K562 (cell line): ENCODE data around the gene KRT31. TPM values are rescaled to one million over a fixed set of nuclear protein-coding genes. Genes with fewer than 3 reads are reported as not detected.

Experiments used
- ATAC-seq: fragments of 200-7000 bp; cut with Tn5 transposase; 3 replicates; pipeline ENCODE4 v1.9.1; 2020; ENCODE audit warnings: moderate library complexity
- BruUV-seq: library from RNA; stranded (reverse); fragments of 400-500 nt; replicated peaks from 2 replicates; lab custom pipeline; 2021; lab: Mats Ljungman, UMichigan
- CTCF ChIA-PET: fragments of 300-600 bp; formaldehyde crosslinking; extraction: SDS; loops from one replicate; lab custom pipeline; 2021; ENCODE audit warnings: low intra/inter-chr PET ratio; lab: Yijun Ruan, JAX
- POLR2A ChIA-PET: fragments of 300-600, 350-650 bp; sonication (Branson Sonifier 250); formaldehyde crosslinking; extraction: SDS; loops from one replicate; lab custom pipeline; 2021; ENCODE audit warnings: antibody characterized with exemption, inconsistent platforms; lab: Yijun Ruan, JAX
- DNase-seq, 4 experiments: peaks; one replicate each; pipeline versions ENCODE4 v3.0.0 to v3.0.0-alpha.2; 2011 to 2018; ENCODE audit warnings: low spot score in 3 of 4, mixed read lengths in 3 of 4; ENCODE audit errors: extremely low read depth in 1 of 4
- FAIRE-seq: peaks from 2 replicates; lab custom pipeline; 2011; peaks lifted over from hg19 to GRCh38; lab: Jason Lieb, UNC
- H2AFZ ChIP-seq: 2 replicates; pipeline ENCODE4 v1.6.0; 2011; ENCODE audit warnings: low read depth, low read length, control low read depth, inconsistent platforms
- H3K27ac ChIP-seq: fragments of 200-600 bp; 3 replicates; pipeline ENCODE4 v1.8.0; 2011; ENCODE audit warnings: low read depth, mild to moderate bottlenecking, control low read depth, inconsistent platforms, low read length, moderate library complexity, mixed read lengths; ENCODE audit errors: extremely low read depth
- H3K27me3 ChIP-seq, 2 experiments: fragments of 300-600 bp in 1 of 2; 2 replicates in 1 of 2; 3 replicates in 1 of 2; pipeline versions ENCODE4 v1.6.0 to v1.8.0; 2011; ENCODE audit warnings: inconsistent platforms in 2 of 2, low read length in 2 of 2, mild to moderate bottlenecking in 1 of 2, mixed read lengths in 1 of 2, moderate library complexity in 1 of 2; ENCODE audit not compliant: control insufficient read depth in 2 of 2, insufficient read depth in 2 of 2
- H3K36me3 ChIP-seq: fragments of 300-600 bp; 3 replicates; pipeline ENCODE4 v1.8.0; 2011; ENCODE audit warnings: mild to moderate bottlenecking, low read length, inconsistent platforms; ENCODE audit not compliant: control insufficient read depth, insufficient read depth
- H3K4me1 ChIP-seq, 2 experiments: fragments of 200-600 bp in 1 of 2; replicated peaks in 1 of 2; 2 replicates in 1 of 2; 3 replicates in 1 of 2; pipeline versions ENCODE4 v1.5.1 to v1.8.0; 2011; ENCODE audit warnings: inconsistent platforms in 2 of 2, low read length in 2 of 2, mild to moderate bottlenecking in 1 of 2, mixed read lengths in 1 of 2, moderate library complexity in 1 of 2; ENCODE audit not compliant: control insufficient read depth in 2 of 2, insufficient read depth in 2 of 2
- H3K4me2 ChIP-seq: 2 replicates; pipeline ENCODE4 v1.6.1; 2011; ENCODE audit warnings: low read length, control low read depth, inconsistent platforms, mixed read lengths; ENCODE audit not compliant: insufficient read depth
- H3K4me3 ChIP-seq: fragments of 200-600 bp; sonication (generic), shearing (Covaris generic); 2 replicates; pipeline ENCODE4 v1.5.1; 2016; ENCODE audit warnings: control low read depth, inconsistent platforms
- H3K79me2 ChIP-seq: fragments of 200-600 bp; 3 replicates; pipeline ENCODE4 v1.8.0; 2011; ENCODE audit warnings: low read length, inconsistent platforms; ENCODE audit not compliant: control insufficient read depth, insufficient read depth
- H3K9ac ChIP-seq, 2 experiments: 2 replicates each; pipeline versions ENCODE4 v1.6.0 to v1.6.1; 2011; ENCODE audit warnings: low read depth in 2 of 2, low read length in 2 of 2, control low read depth in 1 of 2, inconsistent platforms in 1 of 2, mild to moderate bottlenecking in 1 of 2, mixed read lengths in 1 of 2; ENCODE audit not compliant: insufficient read depth in 1 of 2
- H3K9me1 ChIP-seq: one replicate; pipeline ENCODE4 v1.6.0; 2011; ENCODE audit warnings: inconsistent platforms, mild to moderate bottlenecking, low read length, moderate library complexity; ENCODE audit not compliant: control insufficient read depth, insufficient read depth
- H3K9me3 ChIP-seq: replicated peaks from 2 replicates; pipeline ENCODE4 v1.5.1; 2011; ENCODE audit warnings: low read depth, low read length, inconsistent platforms; ENCODE audit not compliant: control insufficient read depth, insufficient read depth
- H4K20me1 ChIP-seq: replicated peaks from 2 replicates; pipeline ENCODE4 v1.6.1; 2011; ENCODE audit warnings: low read length, inconsistent platforms, mixed read lengths; ENCODE audit not compliant: control insufficient read depth, insufficient read depth
- CBX2 ChIP-seq: fragments of 200-600 bp; sonication (generic); IDR thresholded peaks from one replicate; pipeline ENCODE4 v1.6.1; 2012; ENCODE audit warnings: mild to moderate bottlenecking, low read length, inconsistent platforms; ENCODE audit not compliant: insufficient read depth, poor library complexity, severe bottlenecking
- CEBPB ChIP-seq: fragments of 450-650 bp; IDR thresholded peaks from 2 replicates; pipeline ENCODE4 v1.6.1; 2016; ENCODE audit warnings: missing genetic modification characterization, missing compliant biosample characterization
- CEBPG ChIP-seq, 3 experiments: fragments of 200-800 bp in 1 of 3; sonication (Bioruptor generic) in 1 of 3; sonication (generic) in 1 of 3; formaldehyde crosslinking in 1 of 3; IDR thresholded peaks in 2 of 3; conservative IDR thresholded peaks in 1 of 3; 2 replicates each; pipeline versions ENCODE4 v1.6.1 to v1.8.0; 2016 to 2022; ENCODE audit warnings: missing compliant biosample characterization in 2 of 3, missing genetic modification characterization in 2 of 3, mild to moderate bottlenecking in 1 of 3, missing genetic modification reagents in 1 of 3
- HDAC3 ChIP-seq: fragments of 450-650 bp; IDR thresholded peaks from 2 replicates; pipeline ENCODE4 v1.6.1; 2018; ENCODE audit warnings: borderline replicate concordance, mild to moderate bottlenecking, moderate library complexity; ENCODE audit not compliant: partially characterized antibody
- HNRNPUL1 ChIP-seq: fragments of 200-400 bp; formaldehyde crosslinking; IDR thresholded peaks from 2 replicates; pipeline ENCODE4 v1.6.1; 2017; ENCODE audit warnings: low read length
- NFIC ChIP-seq: fragments of 450-650 bp; IDR thresholded peaks from 2 replicates; pipeline ENCODE4 v1.6.1; 2017; ENCODE audit warnings: mild to moderate bottlenecking, inconsistent platforms
- NONO ChIP-seq, 2 experiments: fragments of 200-400 bp in 1 of 2; fragments of 450-650 bp in 1 of 2; formaldehyde crosslinking in 1 of 2; IDR thresholded peaks; 2 replicates each; pipeline ENCODE4 v1.6.1; 2017; ENCODE audit warnings: low read depth in 2 of 2, mild to moderate bottlenecking in 2 of 2, moderate library complexity in 2 of 2, low read length in 1 of 2
- ZNF561 ChIP-seq: fragments of 450-650 bp; formaldehyde crosslinking; conservative IDR thresholded peaks from 2 replicates; pipeline ENCODE4 v1.4.0; 2020; ENCODE audit warnings: mild to moderate bottlenecking, moderate library complexity
- ZNF589 ChIP-seq: fragments of 200-800 bp; sonication (Bioruptor generic); IDR thresholded peaks from 2 replicates; pipeline ENCODE4 v1.6.1; 2016; ENCODE audit warnings: low read depth, missing genetic modification characterization, missing compliant biosample characterization
- WGBS: fragments of 100-300 bp; shearing (Covaris generic); methylation state at CpG from one replicate; pipeline ENCODE4 v1.1.6; 2016; ENCODE audit warnings: low coverage, mixed read lengths; ENCODE audit not compliant: insufficient coverage; ENCODE audit errors: missing lambda C conversion rate; 5-methylcytosine and 5-hydroxymethylcytosine counted together
- in situ Hi-C: fragments of 300-500 bp; cut with MboI; formaldehyde crosslinking; loops from 4 replicates; pipeline ENCODE4 v1.15.0; 2018; ENCODE audit warnings: inconsistent platforms, mixed read lengths
- intact Hi-C: fragments of 100-400 bp; cut with micrococcal nuclease; formaldehyde crosslinking; loops from 2 replicates; pipeline ENCODE4 v1.14.2; 2022
- polyA plus RNA-seq, 8 experiments: library from polyadenylated mRNA; depleted of rRNA in 4 of 8; stranded (reverse) in 5 of 8; unstranded in 3 of 8; fragments of >200 nt; fragmentation: Nextera tagmentation in 2 of 8; fragmentation: Illumina TruSeq in 1 of 8; extraction: Ambion mirVana in 2 of 8; extraction: Trizol in 1 of 8; gene quantifications; 2 replicates each; pipeline versions ENCODE4 v1.2.1 to v1.2.3, GENCODE V29; 2011 to 2014; ENCODE audit warnings: inconsistent platforms in 1 of 8, missing spikeins in 1 of 8
- total RNA-seq, 7 experiments: library from RNA; depleted of rRNA in 6 of 7; stranded (reverse); fragments of >200 nt in 6 of 7; fragmentation: Illumina TruSeq in 2 of 7; extraction: Trizol in 2 of 7; gene quantifications; 2 replicates each; pipeline versions ENCODE4 v1.2.1 to v1.2.3, GENCODE V29; 2011 to 2021; ENCODE audit warnings: low replicate concordance in 1 of 7
- TF ChIP-seq, protein P1 (sequence below): fragments of 250-450 bp; sonication (Bioruptor Pico); IDR thresholded peaks from 2 replicates; pipeline ENCODE4 v1.4.0; 2020; ENCODE audit warnings: mild to moderate bottlenecking, moderate library complexity
- TF ChIP-seq, protein P2 (sequence below): fragments of 250-450 bp; sonication (Bioruptor Pico); IDR thresholded peaks from 2 replicates; pipeline ENCODE4 v1.8.0; 2021; ENCODE audit warnings: mild to moderate bottlenecking, moderate library complexity
- TF ChIP-seq, protein P3 (sequence below): sonication (generic); formaldehyde crosslinking; IDR thresholded peaks from 2 replicates; pipeline ENCODE4 v1.9.0; 2022; ENCODE audit warnings: mild to moderate bottlenecking, missing genetic modification reagents

The KRT31 gene
- total and polyA plus RNA-seq, 9 of the 15 experiments (the other 6 are each of a cell fraction or from before 2014, with no cell fraction given): not detected

DNA sequence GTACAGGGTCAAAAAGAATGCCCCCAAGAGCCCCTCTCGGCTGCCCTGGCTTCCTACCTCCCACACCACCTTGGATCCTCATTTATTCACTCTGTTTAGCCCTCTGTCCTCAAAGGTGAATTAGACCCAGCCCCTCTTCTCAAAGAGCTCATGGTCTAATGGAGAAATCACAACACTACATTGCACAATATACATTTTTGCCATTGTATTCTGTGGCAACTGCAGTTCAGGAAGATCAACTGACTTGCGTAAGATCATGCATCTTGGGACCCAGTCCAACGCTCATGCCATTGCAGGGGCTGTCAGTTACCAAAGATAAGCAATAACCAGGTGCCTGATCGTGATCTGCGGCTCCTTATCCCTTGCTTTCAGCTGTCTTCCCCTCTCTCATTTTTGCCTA, 42.0 kb upstream of the KRT31 start:
- intact Hi-C loops: no loop called here
- POLR2A ChIA-PET: interaction anchor here (0.7 kb wide), 1 partner anchor 57 kb away, joined by 3 read pairs; no protein-coding TSS in a partner anchor
- no peaks in the 10 kb centered on the region for H3K36me3 ChIP-seq
- H4K20me1 ChIP-seq: no peaks in the 10 kb centered on the region
- TF ChIP-seq NONO (IDR thresholded peaks at IDR 0.05; ENCODE audit: low read depth in 2 of 2, low read length in 1 of 2) (no peak), CEBPB (peak; percentile 72), ZNF561 (CRISPR knock-in tag) (no peak), CEBPG (CRISPR knock-in tag; IDR thresholded peaks at IDR 0.05) (no peak), CEBPG (tag; conservative IDR thresholded peaks at IDR 0.05 in 1 of 2, IDR thresholded peaks at IDR 0.05 in 1 of 2) (peak; percentile 26 to 32; a peak in 2 of 4 replicates)
- CTCF ChIA-PET: no interaction called here
- no peak overlapping the region for H3K9ac ChIP-seq
- H3K79me2 ChIP-seq: no peaks in the 10 kb centered on the region; the same call in 2 of the 3 replicates
- ATAC-seq (no peak), FAIRE-seq (no peak), DNase-seq (no peak)
- H3K4me3 ChIP-seq: no peak overlapping the region
- no peak overlapping the region for H3K4me2 ChIP-seq
- no peaks in the 10 kb centered on the region for H3K9me1 ChIP-seq
- H3K27ac ChIP-seq: no peak overlapping the region
- in situ Hi-C loops: no loop called here
- peaks cover 4 to 40% of the 10 kb centered on the region in 2 experiments; a peak in 4 of 5 replicates for H3K27me3 ChIP-seq
- no peaks in the 10 kb centered on the region for H3K9me3 ChIP-seq
- no peaks in the 10 kb centered on the region for H3K4me1 ChIP-seq
- no TSS peak for BruUV-seq
- H2AFZ ChIP-seq: no peak overlapping the region
- 0% methylated on average over 5 of the region's 5 CpGs for WGBS

DNA sequence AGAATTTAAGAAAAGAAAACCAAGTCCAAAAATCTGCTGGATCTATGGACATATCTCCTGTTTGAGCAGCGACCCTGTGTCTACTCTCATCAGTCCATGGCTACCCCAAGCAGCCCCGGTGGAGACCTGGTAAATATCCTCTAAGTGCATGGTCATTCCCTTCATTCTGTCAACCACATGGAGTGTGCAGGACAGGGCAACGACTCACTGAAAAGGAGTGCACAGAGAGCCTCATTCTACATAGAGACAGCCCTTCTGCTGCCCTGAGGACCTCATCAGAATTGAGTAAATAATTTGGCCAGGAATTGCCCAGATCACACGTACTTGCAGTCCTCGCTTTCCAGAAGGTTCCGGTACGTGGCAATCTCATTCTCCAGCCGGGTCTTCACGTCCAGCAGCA, 40.4 kb upstream of the KRT31 start:
- intact Hi-C loops: no loop called here
- no TSS peak for BruUV-seq
- POLR2A ChIA-PET: interaction anchor here (0.7 kb wide), 1 partner anchor 586 kb away, joined by 3 read pairs; no protein-coding TSS in a partner anchor
- TF ChIP-seq HDAC3 (no peak), ZNF589 (CRISPR knock-in tag) (no peak), NFIC (no peak), HNRNPUL1 (no peak), CBX2 (no peak)
- TF ChIP-seq, protein P1, sequence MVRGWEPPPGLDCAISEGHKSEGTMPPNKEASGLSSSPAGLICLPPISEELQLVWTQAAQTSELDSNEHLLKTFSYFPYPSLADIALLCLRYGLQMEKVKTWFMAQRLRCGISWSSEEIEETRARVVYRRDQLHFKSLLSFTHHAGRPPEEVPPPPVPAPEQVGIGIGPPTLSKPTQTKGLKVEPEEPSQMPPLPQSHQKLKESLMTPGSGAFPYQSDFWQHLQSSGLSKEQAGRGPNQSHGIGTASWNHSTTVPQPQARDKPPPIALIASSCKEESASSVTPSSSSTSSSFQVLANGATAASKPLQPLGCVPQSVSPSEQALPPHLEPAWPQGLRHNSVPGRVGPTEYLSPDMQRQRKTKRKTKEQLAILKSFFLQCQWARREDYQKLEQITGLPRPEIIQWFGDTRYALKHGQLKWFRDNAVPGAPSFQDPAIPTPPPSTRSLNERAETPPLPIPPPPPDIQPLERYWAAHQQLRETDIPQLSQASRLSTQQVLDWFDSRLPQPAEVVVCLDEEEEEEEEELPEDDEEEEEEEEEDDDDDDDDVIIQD (CRISPR knock-in tag): no peak
- TF ChIP-seq, protein P2, sequence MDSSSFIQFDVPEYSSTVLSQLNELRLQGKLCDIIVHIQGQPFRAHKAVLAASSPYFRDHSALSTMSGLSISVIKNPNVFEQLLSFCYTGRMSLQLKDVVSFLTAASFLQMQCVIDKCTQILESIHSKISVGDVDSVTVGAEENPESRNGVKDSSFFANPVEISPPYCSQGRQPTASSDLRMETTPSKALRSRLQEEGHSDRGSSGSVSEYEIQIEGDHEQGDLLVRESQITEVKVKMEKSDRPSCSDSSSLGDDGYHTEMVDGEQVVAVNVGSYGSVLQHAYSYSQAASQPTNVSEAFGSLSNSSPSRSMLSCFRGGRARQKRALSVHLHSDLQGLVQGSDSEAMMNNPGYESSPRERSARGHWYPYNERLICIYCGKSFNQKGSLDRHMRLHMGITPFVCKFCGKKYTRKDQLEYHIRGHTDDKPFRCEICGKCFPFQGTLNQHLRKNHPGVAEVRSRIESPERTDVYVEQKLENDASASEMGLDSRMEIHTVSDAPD (CRISPR knock-in tag): no peak
- TF ChIP-seq, protein P3, sequence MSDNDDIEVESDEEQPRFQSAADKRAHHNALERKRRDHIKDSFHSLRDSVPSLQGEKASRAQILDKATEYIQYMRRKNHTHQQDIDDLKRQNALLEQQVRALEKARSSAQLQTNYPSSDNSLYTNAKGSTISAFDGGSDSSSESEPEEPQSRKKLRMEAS (CRISPR knock-in tag): no peak

More for the DNA sequence above, 40.4 kb upstream of the KRT31 start:
- H3K4me2 ChIP-seq: no peak overlapping the region
- no peaks in the 10 kb centered on the region for H3K9me1 ChIP-seq
- CTCF ChIA-PET: no interaction called here
- no peak overlapping the region for H3K27ac ChIP-seq
- H3K36me3 ChIP-seq: no peaks in the 10 kb centered on the region
- FAIRE-seq (no peak), ATAC-seq (no peak), DNase-seq (no peak)
- H3K9me3 ChIP-seq: no peaks in the 10 kb centered on the region
- 8% methylated on average over 9 of the region's 9 CpGs for WGBS
- H3K4me3 ChIP-seq: no peak overlapping the region
- no peaks in the 10 kb centered on the region for H3K4me1 ChIP-seq
- H3K27me3 ChIP-seq: peaks cover 4 to 40% of the 10 kb centered on the region in 2 experiments; a peak in 4 of 5 replicates
- no peak overlapping the region for H3K9ac ChIP-seq
- H4K20me1 ChIP-seq: no peaks in the 10 kb centered on the region
- in situ Hi-C loops: no loop called here
- no peaks in the 10 kb centered on the region for H3K79me2 ChIP-seq
- H2AFZ ChIP-seq: no peak overlapping the region
